Thyroid gland (tissue), 4 donors: ENCODE results near the gene HASPIN.

Experiments
- CTCF ChIP-seq, 6 experiments: fragments of 200-600 bp in 3 of 6; fragments of 450-650 bp in 3 of 6; sonication (generic) in 3 of 6; IDR thresholded peaks; one replicate each; pipeline ENCODE4 v1.5.1; 2016 to 2019; ENCODE audit warnings: antibody characterized with exemption in 6 of 6, mild to moderate bottlenecking in 2 of 6, inconsistent platforms in 1 of 6, moderate library complexity in 1 of 6
- POLR2A ChIP-seq, 2 donors: fragments of 450-650 bp; IDR thresholded peaks; one replicate each; pipeline ENCODE4 v1.6.1; 2017; ENCODE audit warnings: antibody characterized with exemption in 2 of 2, mild to moderate bottlenecking in 2 of 2, moderate library complexity in 1 of 2

GRCh38 chr17:3699951-3700350, 23.8 kb upstream of the HASPIN start:
- TF ChIP-seq CTCF (IDR thresholded peaks at IDR 0.05), result no peak
- no peak for TF ChIP-seq POLR2A (IDR thresholded peaks at IDR 0.05)
